HG03575 (cell line): ENCODE results near the gene CDH23.

Experiments used
- ATAC-seq: cut with Tn5 transposase; IDR thresholded peaks from one replicate; pipeline ENCODE4 v1.9.1; 2021; ENCODE audit not compliant: unreplicated experiment, insufficient number of reproducible peaks, low FRiP score; ENCODE audit errors: extremely low read depth

CDH23 gene

GRCh38 chr10:71823356-71823755 is 426.6 kb downstream of the CDH23 start:
- ATAC-seq: no peak

GRCh38 chr10:71824333-71824732 is 427.6 kb downstream of the CDH23 start:
- no peak for ATAC-seq

GRCh38 chr10:71825217-71825616 is 428.5 kb downstream of the CDH23 start:
- no peak for ATAC-seq

GRCh38 chr10:71827852-71828251 is 431.1 kb downstream of the CDH23 start:
- no peak for ATAC-seq

GRCh38 chr10:71828702-71829101 is 432.0 kb downstream of the CDH23 start:
- ATAC-seq: no peak

GRCh38 chr10:71829171-71829570 is 432.5 kb downstream of the CDH23 start:
- ATAC-seq: no peak

GRCh38 chr10:71829896-71830295 is 433.2 kb downstream of the CDH23 start:
- ATAC-seq: no peak

GRCh38 chr10:71830726-71831125 is 434.0 kb downstream of the CDH23 start:
- no peak for ATAC-seq

- ATAC-seq: no peak
Observed at GRCh38 chr10:71831646-71832552, 435.2 kb downstream of the CDH23 start.

- ATAC-seq: no peak
Observed at GRCh38 chr10:71832967-71833366, 436.2 kb downstream of the CDH23 start.

- ATAC-seq: no peak
Observed at GRCh38 chr10:71833451-71834342, 437.0 kb downstream of the CDH23 start.

GRCh38 chr10:71834343-71834674 is 437.6 kb downstream of the CDH23 start:
- no peak for ATAC-seq

- ATAC-seq: peak; percentile 74
Observed at GRCh38 chr10:71835671-71836595, 439.2 kb downstream of the CDH23 start.

GRCh38 chr10:71836596-71836974 is 439.9 kb downstream of the CDH23 start:
- ATAC-seq: no peak

- no peak for ATAC-seq
Observed at GRCh38 chr10:71837098-71837827, 440.5 kb downstream of the CDH23 start.

- ATAC-seq: no peak
Observed at GRCh38 chr10:71838264-71839211, 441.8 kb downstream of the CDH23 start.

- no peak for ATAC-seq
Observed at GRCh38 chr10:71840177-71840957, 443.6 kb downstream of the CDH23 start.
